NCI-H460 (cell line): Measurements from ENCODE around the gene UBE2D2. TPM values are rescaled to one million over a fixed set of nuclear protein-coding genes. Genes with fewer than 3 reads are reported as not detected.

ENCODE experiments used
- DNase-seq: peaks from one replicate; pipeline ENCODE4 v3.0.0-alpha.2; 2016; ENCODE audit warnings: low read depth; ENCODE audit errors: extremely low read depth
- total RNA-seq: library from RNA; depleted of rRNA; stranded (reverse); fragments of >200 nt; shearing (Covaris generic); gene quantifications from 2 replicates; pipeline ENCODE4 v1.2.3, GENCODE V29; 2014

UBE2D2 gene
- total RNA-seq, 1 experiment from 2014 or later, result 126 TPM

DNA sequence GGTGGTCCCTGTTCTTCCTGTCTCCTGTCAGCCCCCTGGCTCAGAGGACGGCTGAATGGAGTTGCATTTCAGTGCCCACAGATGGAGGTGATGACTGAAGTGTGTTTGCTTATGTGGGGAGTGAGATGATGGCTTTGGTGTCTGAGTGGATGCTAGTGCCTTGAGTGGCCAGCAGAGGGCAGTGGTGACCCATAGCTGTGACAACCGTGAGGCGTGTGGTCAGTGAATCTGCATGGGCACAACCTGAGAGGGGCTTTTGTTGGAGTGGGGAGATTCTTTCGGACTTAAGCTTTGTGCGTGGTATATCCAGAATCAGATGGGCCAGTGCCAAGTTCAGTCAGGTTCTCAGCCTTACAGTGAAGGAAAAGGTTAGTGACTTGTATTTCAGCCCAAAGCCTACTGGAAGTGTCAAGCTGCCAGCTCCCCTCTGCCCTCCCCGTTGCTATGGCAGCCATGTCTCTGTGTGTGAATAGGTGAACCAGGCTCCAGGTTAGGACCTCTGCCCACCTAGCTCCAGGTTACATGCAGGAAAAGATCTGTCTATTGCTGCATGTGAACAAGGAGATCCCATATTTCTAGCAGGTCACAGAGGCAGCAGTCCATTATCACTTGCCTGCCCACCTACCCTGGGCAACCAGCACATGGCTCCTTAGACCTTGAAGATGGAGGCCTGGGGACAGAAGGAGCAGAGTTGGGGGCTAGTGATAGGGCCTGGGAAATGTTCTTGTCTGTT, 72.3 kb downstream of the UBE2D2 start:
- DNase-seq, result peak; percentile 78

DNA sequence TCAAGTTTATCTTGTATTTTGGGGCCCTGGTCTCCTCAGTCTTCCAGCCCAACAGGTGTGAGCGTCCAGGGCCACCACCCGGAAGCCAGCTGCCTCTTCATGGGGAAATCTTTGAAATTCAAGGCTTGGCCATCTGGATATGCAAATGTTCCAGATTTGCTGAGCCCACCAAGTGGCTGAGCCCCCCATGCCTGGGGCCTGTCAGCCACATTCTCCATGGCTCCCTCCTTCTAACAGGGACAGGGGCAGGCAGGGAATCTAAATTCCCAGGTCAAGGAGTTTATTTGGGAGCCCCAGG, 72.8 kb downstream of the UBE2D2 start:
- DNase-seq, result no peak

DNA sequence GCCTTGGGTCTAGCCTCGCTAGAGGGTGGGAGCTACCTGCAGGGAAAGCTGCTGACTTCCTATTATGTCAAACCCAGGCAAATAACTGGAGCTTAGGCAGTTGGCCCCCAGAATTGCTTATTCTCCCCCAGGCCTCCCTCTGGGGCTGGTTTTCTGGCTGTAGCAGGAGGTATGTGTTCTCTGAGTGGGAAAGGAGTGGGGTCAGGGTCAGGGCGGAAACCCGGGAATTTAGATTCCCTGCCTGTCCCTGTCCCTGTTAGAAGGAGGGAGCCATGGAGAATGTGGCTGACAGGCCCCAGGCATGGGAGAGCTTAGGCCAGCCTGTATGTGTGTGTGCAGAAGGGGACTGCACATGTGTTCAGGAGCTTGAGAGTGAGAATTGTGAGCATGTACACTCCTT, 73.4 kb downstream of the UBE2D2 start:
- DNase-seq, result no peak

DNA sequence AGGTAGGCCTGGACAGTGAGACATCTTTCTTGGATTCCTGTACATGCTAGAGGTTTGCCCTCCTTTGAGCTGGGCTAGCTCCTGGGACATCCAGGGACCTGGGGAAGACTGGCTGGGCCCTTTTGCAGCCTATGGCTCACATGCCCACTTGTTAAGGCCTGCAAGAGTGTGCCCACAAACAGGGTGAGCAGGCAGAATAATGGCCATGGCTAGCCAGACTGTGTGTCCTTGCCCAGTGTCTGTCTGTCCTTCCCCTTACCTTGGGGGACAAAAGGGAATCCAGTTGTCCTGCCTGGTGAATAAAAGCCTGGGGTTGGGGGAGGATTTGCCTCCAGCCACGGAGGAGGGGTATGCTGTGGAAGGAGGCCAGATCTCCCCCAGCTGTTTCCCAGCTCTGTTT, 74.1 kb downstream of the UBE2D2 start:
- no peak for DNase-seq

DNA sequence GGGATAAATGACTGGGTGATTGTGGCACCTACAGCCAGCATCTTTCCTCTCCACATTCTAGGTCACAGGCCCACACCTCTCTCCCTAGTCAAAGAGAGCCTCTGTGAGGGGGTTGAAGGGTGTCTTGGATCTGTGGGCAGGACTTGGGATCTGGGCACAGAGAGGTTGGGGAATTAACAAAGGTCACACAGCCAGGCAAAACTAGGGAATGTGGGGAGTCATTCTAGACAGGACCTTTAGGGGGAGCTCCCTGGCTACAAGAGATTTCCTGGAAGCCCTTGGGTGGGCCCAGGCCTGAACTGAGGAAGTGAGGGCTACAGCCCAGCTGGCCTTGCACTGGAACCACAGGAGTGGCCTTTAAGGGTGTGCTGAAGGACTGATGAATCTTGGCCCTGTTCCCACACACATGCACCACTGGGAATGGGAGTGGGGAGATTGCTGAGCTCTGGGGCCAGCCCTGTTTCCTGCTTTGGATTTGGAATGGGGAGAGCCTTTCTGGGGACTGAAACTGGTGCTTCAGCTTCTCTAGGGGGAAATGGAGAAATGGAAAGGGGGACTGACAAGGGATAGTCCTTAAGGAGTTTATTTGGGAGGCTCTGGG, 74.6 kb downstream of the UBE2D2 start:
- DNase-seq, result peak; percentile 40

DNA sequence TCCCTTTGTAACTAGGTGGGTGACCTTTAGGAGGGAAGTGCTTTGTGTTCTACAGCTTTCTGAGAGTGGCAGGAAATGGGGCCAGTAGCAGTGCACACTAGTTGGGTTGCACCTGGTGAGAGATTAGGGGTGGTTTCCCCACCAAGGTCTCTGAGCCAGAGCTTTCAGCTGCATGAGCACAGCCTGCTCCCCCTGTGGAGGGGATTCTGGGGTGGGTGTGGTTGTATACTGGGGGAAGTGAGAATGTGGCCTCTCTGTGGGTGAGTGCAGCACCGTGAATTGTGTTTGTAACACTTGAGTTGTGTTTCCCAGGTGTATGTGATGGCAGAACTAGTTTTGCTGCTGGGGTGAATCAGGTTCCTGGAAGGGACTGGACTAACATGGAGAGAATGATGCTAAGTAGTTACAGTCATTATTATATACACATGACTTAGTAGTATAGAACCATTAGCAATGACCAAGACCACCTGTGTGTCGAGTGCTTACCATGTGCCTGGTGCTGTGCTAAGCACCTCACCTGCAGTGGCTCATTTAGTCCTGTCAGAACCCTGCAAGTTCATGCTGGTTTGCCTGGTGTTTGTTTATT, 75.2 kb downstream of the UBE2D2 start:
- DNase-seq, result no peak

DNA sequence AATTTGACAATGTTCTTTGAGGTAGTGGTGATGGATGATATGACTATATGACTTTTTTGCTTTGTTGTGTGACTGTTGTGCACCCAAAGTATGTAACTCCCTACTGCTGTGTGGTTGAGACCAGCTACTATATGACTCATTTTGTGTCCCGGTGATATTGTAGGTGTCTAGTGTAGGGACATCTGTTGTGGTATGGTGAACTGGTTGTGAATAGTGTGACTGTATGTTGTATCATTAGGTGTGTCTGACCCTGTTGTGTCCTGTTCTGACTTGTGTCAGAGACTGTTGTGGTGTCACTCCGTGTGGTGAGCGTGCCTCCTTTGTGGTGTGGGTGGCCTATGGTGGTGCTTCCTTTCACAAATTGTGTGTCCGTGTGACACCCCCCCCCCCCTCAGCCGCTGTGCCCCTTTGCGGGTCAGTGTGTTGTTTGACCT, 75.9 kb downstream of the UBE2D2 start:
- DNase-seq, result no peak

DNA sequence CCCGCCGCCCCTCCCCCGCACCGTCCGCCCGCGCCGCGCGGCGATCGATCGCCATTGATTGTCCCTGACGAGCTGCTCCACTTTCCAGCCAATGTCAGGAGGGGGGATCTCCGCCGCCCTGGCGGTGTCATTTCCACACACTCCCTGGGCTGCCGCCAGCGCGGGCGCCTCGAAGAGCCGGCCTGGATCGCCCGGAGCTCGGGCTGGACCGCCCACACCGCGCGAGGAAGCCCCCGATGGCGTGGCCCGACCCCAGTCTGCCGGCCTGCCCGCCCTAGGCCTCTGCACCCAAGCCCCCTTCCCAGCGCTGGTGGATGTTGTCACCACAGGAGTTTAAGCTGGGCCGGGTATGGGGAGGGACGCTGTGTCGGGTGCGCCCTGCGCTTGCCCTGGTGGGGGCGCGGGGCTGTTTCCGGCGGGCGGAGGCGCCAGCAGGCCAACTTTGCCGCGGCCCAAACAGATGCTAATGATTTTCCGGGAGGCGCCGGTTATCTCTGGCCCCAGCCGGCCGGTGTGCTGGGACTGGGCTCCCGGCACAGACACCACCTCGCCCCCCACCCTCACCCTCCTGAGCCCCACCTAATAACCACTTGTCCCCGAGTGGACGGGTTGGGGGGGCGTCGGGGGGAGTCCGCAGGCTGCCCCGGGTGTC, 76.4 kb downstream of the UBE2D2 start:
- peak; percentile 53 for DNase-seq

DNA sequence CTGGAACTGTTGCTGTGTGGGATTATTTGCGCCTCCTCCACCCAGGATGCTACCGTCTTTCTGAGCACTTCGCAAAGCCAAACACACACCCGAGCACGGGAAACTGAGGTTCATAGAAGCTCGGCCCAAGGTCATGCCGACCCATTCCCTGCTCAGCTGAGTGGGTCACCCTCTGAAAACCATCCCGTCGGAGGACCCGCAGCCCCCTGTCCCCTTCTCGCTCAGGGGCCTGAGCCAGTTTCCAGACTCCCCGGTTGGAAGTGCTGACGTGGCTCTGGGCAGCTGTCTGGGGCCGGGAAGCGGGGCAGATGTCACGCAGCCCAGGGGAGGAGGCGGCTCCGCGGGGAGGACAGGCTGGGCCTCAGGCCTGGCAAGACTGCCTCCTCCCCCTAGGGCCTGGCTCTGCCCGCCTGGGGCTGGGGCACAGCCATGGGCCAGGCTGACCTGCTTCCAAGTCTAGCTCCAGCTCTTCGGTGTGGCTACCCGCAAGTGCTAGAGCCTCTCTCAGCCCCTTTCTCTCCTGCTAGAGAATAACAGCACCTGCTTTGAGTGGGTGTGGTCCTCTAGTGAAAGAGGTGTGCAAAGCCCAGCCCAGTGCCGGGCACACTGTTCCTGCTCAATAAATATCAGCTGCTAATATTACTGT, 77.1 kb downstream of the UBE2D2 start:
- no peak for DNase-seq

DNA sequence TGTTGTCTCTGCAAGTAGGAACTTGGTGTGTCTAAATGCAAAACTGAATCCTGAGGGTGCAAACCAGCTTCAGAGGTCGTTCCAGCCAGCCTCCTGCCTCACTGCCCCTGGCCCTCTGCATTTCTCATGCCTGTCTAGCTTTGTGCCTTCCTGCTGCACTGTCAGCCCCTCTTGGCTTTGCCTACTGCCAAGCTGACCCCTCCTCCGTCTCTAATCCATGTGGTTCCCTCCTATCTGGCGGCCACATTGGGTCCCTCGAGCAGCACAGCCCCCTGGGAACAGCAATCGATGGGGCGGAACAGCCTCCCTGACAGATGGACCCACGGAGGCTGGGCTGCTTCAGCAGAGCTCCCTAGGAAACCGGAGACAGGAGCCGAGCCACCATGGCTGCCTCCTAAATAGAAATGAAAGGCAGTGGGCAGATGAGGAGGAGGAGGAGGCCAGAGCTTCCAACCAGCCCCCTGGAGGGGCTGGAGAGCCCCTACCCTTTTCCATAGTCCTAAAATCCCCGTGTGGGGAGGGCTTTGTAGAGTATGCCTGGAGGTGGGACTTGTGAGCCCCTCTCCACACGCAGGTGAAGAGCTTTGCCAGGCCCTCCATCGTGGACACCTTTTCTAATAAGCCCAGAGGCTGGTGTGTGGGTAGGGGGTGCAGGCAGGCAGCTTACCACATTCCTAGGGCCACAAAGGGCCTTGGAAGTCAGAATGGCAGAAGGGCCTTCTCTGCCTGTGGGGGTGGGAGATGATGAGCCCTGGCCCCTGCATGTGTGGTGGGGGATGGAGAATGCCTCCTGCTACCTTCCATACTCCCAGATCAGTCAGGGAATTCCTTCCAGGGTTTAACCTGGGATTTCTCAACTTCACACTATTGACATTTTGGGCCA, 77.8 kb downstream of the UBE2D2 start:
- no peak for DNase-seq

DNA sequence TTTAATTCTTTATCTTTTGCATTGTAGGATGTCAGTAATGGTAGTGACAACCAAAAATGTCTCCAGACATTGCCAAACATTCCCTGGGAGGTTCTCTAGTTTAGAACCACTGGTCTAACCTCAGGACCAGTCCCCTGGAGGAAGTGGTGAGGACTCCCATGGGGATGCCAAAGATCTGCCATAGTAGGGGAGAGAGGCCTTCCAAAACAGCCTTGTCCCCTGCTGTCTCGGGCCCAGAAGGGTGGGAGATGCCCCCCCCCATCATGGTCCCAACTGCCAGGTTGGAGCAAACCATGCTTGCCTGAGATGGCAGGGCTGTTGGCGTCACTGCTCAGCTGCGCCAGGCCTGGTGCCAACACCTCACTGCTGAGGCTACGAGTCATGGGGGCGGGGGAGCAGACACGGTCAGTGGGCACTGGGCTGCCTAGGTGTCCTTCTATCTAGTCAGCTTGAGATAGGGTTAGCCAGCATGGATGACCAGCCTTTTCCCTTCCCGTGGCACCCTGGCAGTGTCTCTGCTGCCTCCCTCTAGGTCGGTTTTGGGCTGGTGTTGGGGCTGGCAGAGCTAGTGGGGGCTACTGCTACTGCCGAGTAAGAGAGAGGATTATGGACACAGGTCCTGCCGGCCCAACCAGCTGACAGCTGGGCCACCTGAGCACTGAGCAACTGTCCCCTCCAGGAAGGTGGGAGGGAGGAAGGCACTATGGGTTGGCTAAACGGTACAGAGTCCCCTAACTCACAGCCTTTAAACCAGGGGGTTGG, 78.7 kb downstream of the UBE2D2 start:
- DNase-seq, result no peak

DNA sequence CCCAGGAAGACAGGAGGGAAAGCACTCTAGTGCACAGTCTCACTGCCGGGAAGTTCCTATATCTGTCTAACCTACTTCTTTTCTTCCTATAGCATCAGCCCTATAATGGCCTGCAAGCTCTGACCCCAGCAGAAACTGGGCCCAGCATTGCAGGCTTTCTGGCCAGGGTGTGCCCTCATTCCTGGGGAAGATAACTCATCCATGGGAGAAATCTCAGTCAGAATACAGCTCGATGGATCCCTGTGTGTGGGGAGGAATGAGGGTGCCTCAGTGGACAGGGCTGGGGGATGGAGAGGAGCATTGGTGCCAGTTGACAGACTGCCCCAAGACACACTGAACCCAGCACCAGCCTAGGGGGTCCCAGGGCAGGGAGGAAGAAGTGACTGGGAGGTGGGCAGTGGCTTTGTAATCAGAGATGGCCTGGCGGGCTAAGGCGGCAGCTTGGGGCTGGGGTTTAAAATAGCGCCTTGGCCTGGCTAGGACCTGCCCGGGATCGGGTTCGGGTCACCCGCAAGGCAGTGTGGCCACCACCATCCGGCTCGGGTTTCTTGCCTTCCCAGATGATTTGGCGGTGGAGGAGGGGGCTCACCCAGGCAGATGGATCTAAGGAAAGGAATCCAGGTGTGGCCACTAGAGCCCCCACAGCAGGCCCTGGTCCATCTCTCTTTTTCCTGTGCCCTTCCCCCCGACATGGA, 79.4 kb downstream of the UBE2D2 start:
- DNase-seq, result no peak

DNA sequence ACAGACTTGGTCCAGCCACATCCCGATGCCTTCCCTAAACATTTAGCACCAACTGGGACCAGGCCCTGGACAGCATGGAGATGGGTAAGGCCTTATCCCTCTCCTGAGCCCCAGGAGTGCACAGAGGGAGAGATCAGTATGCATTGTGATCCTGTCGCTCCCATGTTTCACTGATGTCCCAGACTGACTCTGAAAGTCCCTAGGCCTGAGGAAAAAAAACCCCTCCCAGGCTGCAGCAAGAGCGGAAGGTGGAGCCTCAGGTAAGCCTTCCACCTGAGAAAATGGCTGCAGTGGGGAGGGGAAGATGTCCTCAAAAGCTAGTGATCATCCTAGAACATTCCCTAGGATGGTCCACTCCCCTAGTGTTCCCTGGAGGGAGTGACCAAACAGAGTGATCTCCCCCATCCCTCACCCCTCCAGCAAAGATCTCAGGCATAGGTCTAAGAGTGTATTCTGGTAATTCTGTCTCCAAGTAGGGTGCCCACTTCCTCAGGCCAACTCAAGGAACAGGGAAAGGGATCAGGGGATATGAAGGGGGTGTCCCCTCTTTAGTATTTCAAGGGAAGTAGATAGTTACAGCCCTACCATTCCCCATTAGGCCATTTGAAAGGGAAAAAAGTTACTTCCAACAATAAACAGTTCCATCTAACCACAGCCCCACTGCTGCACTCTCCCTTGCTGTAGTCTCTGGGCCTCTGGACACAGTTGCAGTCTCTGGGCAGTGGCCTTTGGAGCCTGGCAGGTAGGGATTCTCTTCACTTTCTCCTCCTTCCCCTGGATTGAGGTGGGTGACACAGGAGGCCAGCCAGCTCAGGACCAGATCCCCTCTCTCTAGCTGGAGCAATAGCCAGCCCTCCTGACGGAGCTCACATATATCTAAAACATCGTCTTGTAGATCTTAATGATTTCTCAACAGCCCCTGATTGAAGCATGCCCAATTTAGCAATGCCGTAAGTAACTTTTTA, 80.3 kb downstream of the UBE2D2 start:
- no peak for DNase-seq

DNA sequence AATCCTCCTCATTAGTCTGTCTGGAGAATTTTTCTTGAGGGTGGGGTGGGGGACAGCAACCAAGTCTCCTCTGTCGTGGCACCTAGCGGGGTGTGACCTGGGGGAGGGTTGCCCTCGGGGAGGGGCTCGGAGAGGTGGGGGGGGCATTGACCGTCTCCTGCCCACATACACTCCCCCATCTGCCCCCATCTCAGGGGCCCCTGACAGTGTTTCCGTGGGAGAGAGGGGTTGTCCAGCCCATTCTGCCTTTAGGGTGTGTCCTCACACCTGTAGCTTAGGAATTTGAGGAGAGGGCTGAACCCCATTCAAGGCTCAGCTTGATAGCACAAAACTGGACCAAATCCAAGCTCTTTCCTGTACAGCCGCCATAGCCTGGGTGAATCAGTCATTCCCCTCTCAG, 81.1 kb downstream of the UBE2D2 start:
- no peak for DNase-seq

DNA sequence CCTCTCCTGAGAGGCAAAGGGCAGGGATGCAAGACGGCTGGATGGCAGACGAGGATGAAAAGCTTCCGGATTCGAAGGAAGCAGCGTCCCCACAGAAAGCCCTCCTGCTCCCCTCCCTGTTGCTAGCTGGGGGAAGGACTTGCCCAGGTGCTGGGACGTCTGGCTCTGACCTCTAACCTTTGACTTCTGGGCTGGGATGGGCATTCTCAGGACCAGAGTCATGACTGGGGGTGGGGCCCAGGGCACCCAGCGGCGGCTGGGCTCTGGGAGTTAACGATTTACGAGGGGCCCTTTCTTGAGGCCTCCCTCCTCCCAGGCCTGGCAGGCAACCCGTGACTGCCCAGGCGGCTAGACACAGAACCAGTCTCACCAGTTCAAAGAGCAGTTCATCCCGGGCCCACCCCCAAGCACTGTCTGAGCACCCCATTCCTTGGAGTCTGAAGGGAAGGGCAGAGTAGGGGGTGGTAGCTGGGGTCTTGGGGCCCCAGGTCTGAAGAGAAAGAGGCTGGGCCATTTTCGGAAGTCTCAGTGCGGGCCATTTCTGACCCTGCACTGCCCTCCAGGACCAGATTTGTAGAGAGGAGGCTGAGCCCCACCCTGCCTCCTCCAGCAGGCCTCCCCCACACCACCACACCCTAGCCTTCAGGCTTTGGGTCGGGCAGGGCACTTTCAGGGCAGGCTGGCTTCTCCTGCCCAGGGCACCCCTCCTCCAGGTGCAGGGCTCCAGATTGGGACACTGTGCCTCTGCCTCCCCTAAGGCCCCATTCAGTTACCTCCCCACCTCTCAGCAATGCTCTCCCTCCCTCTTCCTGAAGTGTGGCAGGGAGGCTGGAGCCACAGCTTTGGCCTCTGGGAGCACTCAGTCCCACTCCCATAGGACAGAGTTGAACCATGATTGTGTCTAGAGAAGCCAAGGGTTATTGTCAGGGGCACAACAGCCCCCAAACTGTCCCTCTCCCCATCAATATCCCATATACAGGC, 82.0 kb downstream of the UBE2D2 start:
- DNase-seq, result no peak

DNA sequence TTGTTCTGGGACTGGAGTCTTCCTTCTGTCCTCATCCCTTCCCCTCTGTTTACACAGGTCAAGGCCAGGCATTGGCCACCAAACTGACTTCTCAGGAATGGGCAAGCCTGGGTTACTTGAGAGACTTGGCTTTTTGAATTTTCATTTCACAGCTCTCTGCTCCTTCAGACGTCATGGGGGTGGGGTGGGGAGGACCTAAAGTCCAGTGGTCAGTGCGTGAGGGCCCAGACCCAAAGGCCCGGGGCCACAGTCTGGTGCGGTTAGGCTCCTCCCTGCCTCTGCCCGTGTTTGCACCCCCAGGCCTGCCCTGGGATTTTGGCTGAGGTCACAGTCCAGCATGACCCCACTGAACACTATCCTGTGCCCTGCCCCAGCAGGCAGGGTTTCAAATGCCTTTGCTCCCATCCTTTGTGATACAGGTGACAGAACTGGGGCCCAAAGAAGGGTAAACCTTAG, 82.9 kb downstream of the UBE2D2 start:
- no peak for DNase-seq
